Lower leg skin (tissue), 3 donors: ENCODE data around the gene ALDOC.

ENCODE experiments used
- CTCF ChIP-seq, 3 donors: fragments of 450-650 bp; IDR thresholded peaks; one replicate each; pipeline ENCODE4 v1.5.1; 2016; ENCODE audit warnings: antibody characterized with exemption in 3 of 3, mild to moderate bottlenecking in 3 of 3, moderate library complexity in 2 of 3
- POLR2A ChIP-seq, 2 donors: fragments of 450-650 bp; IDR thresholded peaks; one replicate each; pipeline ENCODE4 v1.6.1; 2016 to 2017; ENCODE audit warnings: antibody characterized with exemption in 2 of 2, mild to moderate bottlenecking in 1 of 2, moderate library complexity in 1 of 2

DNA sequence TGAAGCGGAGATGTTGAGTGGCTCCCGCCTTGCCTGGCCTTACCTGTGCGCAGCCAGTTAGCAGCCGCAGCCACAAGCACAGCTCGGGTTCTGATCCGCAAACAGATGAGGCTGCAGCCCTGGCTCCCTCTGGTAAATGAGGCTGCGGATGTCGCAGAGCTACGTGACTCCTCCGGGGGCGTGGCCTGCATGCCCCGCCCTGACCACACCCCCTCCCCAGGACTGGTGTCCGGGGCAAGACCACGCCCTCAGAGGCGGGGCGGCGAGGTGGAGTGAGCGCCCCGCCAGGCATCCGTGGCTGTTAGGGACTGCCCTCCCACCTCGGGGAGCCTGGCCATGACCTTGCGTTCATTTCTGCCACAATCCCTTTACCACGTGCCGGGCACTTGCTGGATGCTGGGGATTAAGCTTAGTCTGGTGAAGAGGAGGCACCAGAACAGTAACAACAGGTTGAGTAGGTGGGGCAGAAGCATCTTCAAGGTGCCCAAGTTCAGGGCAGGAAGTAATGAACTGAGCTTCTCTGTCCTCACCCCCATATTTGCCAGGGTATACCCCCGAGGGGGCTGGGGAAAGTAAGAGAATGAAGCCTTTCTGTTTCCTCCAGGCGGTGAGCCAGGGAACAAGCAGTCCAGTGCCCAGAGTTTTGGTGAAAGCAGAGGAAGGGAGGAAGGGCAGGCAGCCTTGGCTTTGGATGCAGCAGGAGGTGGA lies at the start of gene ALDOC:
- no peak for TF ChIP-seq CTCF (IDR thresholded peaks at IDR 0.05)
- TF ChIP-seq POLR2A (IDR thresholded peaks at IDR 0.05) = no peak
